SW480 (cell line): ENCODE measurements around the gene LAMA2.

ENCODE experiments used
- DNase-seq: peaks from one replicate; pipeline ENCODE4 v3.0.0-alpha.2; 2016; ENCODE audit warnings: low spot score

LAMA2 gene

DNA sequence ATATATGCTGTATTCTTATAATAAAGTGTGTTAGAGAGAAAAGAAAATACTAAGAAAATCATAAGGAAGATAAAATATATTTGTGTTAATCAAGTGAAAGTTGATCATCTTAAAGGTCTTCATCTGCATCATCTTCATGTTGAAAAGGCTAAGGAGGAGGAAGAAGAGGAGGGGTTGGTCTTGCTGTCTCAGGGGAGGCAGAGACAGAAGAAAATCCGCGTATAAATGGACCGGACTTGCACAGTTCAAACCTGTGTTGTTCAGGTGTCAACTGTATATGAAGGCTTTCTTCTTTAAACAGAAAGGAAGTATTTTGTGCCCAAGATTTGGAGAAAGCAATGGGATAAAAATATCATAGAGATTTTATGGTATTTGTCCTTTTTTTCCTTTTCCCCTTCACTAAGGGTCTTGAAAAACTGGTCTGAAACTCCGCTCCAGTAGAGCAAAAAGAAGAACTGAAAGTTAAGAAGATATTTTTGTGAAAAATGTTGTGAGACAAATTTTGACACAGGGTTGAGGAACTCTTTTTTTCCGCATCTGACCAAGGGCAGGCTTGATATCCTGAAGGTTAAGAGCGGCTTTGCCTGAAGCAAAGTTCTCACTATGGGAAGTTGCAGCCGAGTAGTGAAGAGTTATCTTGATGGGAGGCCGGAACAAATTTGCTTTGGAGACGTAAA lies 350.7 kb downstream of the LAMA2 start:
- DNase-seq = no peak

DNA sequence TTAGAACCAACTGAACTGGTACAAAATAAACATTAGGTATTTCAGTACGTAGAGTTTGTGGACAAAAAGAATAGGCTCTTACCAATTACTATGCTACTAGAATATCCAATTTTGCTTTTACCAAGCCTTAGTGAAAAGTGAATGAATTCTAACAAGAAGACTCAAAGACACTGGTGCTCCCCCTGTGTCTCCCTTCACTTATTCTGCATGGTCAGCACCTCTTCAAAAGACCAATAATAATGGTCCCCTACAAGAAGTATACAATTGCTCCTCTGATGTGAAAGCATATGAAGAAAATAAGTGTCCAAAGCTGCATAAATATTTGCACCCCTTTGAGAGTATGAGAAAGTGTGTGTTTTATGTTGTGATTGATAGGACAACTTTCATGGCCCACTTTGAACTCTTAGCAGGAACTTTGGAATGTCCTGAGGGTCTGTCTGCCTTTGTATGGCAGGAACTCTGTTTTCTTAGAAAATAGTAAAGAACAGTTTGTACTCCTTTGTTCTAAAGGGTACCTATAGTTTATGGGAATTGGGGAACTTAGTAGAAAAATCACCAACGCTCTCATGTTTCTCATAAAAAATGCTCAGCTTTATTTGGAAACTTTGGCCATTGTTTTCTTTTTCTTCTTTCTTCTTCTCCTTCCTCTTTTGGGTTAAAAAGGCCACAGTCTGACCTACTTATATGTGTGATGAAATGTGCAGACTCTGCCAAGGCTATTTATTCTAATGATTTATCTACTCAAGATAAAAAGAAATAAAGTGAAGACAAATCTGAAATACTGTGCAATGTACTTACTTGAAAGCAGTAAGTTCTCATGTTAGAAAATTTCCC lies 352.4 kb downstream of the LAMA2 start:
- DNase-seq = no peak

DNA sequence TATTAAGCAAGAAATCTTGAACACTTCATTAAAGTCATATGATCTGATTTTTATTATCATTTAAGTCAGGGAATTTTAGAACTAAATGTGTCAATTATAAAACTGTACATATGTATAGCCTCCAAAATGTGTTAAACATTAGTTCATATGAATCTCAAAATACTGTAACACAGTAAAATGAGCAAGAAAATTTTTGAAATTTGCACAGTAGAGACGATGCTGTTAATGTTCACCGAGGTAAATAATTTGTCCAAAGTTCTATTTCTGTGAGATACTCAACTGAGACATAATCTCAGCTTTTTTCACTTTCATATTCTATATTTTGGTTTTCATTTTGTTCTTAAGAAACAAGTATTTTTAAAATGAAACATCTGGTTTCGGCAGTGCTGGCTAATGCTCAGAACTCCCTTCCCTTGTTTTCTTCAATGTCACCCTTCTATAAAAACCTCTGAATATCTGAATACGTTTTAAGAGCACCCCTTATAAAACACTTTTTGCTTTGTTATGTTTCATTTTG lies 353.1 kb downstream of the LAMA2 start:
- DNase-seq = no peak

DNA sequence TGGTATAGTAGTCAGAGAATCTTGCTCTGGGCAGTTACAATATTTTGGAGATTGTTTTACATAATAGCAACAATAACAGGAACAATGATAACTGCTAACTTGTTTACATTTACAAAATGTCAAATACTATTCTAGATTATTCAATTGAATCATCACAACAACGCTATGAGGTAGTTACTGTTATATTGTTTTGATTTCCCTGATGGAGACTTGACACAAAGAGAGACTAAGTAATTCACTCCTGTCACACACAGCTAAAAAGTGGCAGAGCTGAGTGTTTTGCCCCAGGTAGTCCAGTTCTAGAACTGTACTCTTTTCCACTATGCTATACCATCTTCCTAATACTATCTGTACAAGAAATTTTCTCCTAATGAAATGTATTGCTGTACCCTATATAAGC lies 356.1 kb downstream of the LAMA2 start:
- no peak for DNase-seq

DNA sequence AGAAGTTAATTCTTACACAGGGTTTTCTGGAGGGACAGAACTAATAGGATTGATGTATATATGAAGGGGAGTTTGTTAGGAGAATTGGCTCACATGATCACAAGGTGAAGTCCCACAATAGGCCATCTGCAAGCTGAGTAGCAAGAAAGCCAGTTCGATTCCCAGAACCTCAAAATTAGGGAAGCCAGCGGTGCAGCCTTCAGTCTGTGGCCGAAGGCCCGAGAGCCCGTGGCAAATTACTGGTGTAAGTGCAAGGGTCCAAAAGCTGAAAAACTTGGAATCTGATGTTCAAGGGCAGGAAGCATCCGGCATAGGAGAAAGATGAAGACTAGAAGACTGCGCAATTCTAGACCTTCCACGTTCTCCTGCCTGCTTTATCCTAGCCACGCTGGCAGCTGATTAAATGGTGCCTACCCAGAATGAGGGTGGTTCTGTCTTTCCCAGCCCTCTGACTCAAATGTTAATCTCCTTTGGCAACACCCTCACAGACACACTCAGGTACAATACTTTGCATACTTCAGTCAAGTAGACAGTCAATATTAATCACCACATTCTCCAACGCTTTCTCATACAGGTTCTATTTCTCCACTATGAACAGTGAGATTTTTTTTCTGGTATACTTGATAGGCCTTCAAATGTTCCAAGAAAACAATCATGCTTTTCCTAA lies 357.0 kb downstream of the LAMA2 start:
- DNase-seq = no peak

DNA sequence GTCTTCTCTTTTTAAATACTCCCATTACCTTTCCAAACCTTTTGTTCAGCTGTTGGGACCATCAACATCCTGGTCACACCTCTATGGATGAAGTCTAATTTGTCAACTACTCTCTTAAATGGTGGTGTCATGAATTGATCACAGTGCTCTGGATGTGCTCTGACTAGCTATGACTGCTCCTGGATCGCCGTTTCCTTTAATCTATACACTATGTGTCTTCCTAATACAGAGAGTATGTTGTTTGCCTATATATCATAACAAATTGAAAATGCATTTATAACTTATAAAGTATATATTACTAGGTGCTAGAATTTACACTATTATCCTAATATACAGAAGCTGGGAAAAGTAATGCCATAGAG lies 357.5 kb downstream of the LAMA2 start:
- DNase-seq = no peak

DNA sequence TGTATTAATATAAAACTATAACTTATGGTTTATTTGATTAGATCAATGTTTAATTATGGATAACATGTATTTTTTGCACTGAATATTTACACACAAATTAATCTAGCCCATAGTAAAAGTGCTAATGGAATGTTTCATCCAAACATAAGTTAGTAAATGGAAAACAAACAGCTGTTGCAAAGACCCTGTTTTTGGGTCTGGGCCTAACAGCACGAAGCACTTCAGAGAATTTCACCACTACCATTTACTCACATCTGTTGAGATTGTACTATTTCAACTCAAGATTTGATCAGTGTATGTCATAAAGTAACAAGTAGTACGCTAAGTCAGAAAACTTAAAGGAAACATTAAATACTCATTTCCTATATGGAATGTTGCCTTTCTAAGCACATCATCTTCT lies 359.6 kb downstream of the LAMA2 start:
- no peak for DNase-seq

DNA sequence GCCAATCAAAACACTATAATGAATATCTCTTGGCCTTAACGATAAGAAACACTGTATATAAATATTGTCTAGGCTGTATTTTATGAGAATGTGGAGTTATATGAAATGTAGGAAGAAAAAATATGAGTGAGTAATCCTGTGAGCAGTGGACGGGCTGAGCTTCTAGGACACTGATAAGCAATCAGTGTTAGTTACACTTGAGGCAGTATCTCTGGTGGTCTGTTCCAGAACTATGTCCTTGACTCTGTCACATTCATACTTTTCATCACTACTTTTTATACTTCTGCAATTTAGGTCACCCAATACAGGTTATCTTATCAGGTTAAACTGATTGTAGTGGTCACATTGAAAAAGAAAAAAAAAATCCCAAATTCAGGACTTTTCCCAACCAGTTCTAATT lies 360.4 kb downstream of the LAMA2 start:
- DNase-seq = no peak

DNA sequence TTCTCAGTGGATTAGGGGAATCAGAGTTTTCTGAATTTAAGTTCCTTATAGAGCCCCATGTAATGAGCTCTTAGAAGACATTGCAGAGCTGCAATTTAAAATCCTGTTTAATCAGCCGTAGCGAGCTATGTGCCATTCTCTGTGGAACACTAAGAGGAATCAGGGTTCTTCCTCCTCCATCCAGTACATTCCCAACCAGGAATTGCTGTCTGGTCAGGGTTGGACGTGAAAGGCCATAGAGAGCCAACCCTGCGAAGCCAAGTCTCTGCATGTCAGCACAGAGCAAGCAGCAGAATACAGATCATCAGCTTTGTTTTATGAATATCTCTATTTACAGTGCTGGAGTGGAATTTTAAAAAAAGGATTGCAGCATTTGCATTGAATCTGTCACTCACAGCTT lies 366.0 kb downstream of the LAMA2 start:
- no peak for DNase-seq

DNA sequence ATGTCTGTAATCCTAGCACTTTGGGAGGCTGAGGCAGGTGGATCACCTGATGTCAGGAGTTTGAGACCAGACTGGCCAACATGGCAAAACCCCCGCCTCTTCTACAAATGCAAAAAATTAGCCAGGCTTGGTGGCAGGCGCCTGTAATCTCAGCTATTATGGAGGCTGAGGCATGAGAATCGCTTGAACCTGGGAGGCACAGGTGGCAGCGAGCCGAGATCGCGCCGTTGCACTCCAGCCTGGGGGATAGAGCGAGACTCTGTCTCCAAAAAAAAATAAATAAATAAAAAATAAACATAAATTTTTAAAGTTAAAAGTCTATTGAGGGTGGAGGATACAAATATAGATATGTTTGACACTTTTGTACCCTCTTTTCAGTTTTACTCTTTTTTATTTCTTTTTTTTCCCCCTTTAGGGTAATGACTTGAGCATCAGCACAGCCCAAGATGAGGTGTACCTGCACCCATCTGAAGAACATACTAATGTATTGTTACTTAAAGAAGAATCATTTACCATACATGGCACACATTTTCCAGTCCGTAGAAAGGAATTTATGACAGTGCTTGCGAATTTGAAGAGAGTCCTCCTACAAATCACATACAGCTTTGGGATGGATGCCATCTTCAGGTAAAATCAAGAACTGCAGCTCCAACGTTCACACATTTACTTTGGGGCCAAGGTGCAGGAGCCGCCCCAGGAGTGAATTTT lies 368.9 kb downstream of the LAMA2 start:
- peak; percentile 72 for DNase-seq

DNA sequence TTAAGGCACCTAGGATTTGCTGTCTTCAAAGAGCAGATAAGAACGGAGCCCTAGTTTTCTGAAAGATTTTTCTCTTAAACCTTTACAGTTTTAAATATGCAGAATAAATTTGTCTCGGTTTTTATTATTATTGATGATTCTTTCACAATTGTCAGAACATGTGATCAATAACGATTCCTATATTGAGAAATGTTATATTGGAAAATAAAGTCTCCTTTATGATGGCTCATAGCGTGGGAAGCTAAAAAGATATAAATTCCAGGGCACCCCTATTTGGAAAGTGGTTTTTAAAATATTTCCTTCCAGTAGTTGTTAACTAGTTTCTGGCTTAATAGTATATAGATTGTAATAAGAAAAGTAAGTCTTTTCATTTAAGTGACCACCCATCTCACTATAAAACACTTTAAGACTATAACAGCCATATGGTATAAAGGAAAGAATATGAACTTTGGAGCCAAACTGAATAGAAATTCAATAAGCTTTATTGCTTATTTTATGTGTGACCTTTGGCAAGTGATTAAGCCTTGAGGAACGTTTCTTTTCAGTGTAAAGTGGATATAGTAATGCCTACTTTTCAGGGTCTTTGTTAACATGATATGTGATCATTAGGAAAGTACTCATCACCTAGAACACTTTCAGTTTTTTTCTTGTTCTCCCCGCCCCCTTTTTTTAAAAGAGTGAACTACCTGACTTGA lies 369.6 kb downstream of the LAMA2 start:
- no peak for DNase-seq

DNA sequence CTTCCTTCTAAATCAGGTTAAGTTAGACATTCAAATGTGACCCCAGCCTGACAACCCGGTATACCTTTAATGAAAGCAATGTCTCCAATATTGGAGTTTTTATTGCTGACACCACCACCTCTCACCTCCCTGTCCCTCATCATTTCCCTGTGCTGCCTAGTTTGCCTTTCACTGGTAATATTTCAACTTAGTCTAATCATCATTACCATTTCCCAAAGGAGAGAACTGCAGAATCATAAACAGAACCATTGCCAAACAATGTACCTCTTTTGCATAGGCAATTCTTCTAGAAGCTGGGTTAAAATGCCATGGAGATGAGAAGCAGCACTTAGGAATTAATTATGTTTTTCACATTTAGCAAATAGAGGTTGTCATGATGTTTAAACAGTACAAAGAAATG lies 370.3 kb downstream of the LAMA2 start:
- DNase-seq = no peak

DNA sequence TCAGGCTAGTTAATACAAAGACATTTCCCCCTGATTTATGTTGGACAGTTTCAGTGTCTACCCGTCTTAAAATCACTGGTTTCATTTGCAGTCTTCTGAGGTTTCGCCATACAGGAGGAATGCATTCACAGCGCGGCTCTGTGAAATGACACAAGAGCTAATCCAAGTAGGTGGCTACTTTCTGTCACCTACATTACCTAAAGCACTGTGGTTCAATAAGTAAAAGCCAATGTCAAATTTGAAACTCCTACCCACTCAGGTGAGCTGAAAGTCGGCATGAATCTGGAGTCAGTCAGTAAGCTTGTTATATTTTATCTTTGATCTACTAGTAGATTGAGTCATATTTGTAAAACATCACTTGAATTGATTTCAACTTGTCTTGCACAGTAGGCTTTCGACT lies 370.8 kb downstream of the LAMA2 start:
- DNase-seq = no peak

DNA sequence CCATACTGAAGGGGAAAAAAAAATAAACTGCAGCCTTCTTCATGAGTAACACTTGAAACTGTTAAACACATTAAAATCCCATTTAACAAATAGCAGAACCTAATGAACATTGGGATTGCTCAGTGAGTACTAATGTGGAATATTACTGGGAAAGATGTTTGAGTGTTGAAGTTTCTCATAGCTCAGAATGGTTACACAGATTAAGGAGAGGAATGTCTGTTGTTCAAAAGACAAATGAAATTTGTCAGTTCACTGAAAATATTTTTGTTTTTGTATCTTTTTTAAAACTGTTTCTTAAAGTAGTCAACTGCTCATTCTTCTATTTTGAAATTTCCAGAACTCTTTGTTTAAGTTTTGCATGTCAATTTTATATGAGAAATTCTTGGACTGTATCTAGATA lies 374.3 kb downstream of the LAMA2 start:
- DNase-seq = no peak

DNA sequence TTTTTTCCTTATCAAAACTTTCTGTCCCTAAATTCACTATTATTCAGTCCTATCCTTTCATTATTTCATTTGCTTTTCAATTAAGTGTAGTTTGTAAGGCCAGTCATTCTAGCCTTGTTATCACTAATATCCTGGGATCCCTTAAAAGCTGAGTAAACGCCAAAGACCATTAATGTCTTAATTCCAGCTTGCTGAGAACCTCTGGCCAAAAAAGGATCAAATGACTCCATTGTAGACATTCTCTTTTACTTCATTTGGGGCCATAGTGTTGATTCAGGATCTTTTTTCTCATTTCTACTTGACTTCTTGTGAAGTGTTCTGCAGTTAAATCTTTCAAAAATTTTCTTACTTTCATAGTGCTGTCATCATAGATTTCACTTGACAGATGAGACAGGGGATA lies 379.7 kb downstream of the LAMA2 start:
- no peak for DNase-seq

DNA sequence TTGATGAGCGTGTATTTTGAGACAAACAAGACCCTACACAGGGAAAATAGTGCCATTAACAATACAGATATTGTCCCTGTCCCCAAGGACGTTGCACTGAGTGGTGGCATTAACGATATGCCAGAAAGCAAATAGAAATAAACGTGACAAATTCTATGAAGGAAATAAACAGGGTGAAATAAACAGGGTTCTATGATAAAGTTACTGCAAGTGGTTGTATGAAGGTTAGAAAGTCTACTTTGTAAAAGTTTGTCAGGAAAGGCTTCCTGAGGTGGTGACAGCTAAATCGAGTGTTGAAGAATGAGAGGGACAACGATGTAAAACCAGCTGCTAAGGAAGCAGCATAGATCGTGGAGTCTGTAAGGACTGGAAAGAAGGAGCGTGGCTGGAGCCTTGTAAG lies 380.2 kb downstream of the LAMA2 start:
- DNase-seq = no peak

DNA sequence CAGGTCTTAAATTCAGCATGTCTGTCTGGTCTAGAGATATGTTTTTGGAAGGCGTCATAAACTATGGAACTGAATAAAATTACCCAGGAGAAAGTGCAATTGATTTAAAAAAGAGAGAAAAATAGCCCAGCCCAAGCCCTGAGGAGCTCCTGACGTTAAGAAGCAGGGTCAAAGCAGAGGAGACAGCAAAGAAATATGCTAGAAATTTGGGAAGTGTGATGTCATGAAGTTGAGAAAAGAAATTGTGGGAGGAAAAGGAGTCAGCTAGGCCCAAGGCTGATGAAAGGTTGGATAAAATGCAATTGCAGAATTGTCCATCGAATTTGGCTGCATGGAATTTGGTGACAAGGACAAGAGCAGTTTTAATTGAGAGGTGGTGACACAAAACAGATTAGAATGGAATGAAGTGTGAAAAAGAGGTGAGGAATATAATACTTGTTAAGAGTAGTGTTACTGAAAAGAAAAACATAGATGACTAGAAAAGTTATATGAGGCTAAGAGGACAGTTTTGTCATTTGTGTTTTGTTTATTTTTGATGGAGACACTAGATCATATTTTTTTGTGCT lies 381.6 kb downstream of the LAMA2 start:
- DNase-seq = no peak

DNA sequence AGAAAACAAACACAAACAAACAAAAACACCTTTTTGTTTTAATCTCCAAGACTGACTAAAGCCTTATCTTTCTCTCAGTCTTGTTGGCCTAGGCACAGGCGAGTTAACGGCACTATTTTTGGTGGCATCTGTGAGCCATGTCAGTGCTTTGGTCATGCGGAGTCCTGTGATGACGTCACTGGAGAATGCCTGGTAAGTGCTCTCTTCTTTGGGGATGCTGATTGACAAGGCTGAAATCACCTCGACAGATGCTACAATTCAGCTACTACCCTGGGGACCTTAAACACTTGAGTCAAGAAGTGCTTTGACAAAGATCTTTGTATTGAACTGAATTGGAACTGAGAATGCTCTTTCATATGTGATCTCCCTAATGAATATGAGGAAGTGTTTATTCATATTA lies 384.1 kb downstream of the LAMA2 start:
- no peak for DNase-seq

DNA sequence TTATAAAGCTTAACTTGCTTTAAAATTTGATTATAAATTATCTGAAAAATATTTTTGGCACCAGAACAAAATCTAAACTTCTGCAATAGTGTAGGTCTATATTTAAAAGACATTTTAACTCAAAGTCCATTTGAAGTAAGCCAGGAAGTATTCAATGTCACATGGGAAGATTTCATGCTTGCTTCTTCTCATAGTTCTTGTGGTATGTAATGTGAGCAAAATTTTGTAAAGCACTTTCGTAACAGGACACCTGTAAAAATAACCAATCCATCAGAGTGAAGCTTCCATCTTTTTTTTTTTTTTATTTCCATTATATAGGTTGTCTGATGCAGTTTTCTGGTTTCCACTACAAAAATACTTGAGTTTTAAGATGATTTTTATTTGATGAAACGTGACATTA lies 386.1 kb downstream of the LAMA2 start:
- no peak for DNase-seq

DNA sequence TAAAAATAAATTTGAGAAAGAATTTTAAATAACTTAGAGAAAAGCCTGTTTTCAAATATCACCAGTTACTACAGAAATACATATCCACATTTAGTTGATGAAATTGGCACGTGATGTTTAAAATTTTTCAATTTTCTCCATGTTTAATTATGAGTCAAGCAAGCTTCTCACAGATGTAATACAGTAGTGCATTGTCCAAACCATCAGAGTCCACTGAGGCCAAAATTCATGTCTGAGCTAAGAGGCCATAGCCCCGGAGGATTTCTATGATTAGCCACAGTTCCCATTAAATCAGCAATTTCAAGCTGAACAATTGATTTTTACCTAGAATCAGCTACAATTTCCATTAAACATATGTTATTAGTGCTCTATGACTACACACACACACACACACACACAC lies 387.0 kb downstream of the LAMA2 start:
- no peak for DNase-seq

DNA sequence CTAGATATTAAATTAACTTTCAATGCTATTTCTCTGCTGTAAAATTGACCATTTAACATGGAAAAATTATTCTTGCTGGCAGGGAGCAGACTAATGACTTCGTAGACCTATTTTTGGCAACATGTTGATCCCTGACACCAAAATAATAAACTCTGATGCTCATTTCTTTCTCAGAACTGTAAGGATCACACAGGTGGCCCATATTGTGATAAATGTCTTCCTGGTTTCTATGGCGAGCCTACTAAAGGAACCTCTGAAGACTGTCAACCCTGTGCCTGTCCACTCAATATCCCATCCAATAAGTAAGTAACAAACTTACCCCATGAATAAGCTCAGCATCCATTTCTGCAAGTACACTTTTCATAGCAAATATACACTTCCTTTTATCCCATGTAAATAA lies 387.5 kb downstream of the LAMA2 start:
- no peak for DNase-seq

DNA sequence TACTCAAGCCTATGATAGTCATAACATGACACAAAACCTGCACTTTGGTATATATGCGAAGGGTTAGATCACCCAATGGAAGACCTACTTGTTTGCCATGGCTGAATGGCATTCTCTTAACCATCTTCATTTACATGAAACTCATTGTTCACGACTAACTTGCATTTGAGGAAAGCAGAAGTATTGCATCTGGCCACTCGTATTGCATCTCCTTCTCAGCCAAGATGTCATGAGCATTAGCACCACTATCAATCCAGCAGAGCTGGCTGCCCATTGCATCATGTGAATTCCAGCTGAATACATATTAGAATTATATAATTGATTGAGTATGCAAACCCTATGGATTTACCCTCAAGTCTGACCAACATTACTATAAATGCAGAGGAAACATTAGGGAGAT lies 390.2 kb downstream of the LAMA2 start:
- no peak for DNase-seq
